Astrocyte of the cerebellum (primary cell): ENCODE measurements around the gene COL17A1.

Experiments
- DNase-seq: peaks from one replicate; pipeline ENCODE4 v3.0.0-alpha.2; 2011; ENCODE audit warnings: low read depth
- H3K4me3 ChIP-seq: 2 replicates; pipeline ENCODE4 v1.5.1; 2011; ENCODE audit warnings: mild to moderate bottlenecking, low read depth, low read length, moderate library complexity
- CTCF ChIP-seq: IDR thresholded peaks from 2 replicates; pipeline ENCODE4 v1.5.1; 2012; ENCODE audit warnings: low read length, low read depth, moderate library complexity, mild to moderate bottlenecking; ENCODE audit errors: missing control alignments
- in situ Hi-C: cut with HindIII; loops from 2 replicates; pipeline ENCODE4 v1.10.0; 2017; ENCODE audit warnings: low sequenced_read_pairs

COL17A1 gene

DNA sequence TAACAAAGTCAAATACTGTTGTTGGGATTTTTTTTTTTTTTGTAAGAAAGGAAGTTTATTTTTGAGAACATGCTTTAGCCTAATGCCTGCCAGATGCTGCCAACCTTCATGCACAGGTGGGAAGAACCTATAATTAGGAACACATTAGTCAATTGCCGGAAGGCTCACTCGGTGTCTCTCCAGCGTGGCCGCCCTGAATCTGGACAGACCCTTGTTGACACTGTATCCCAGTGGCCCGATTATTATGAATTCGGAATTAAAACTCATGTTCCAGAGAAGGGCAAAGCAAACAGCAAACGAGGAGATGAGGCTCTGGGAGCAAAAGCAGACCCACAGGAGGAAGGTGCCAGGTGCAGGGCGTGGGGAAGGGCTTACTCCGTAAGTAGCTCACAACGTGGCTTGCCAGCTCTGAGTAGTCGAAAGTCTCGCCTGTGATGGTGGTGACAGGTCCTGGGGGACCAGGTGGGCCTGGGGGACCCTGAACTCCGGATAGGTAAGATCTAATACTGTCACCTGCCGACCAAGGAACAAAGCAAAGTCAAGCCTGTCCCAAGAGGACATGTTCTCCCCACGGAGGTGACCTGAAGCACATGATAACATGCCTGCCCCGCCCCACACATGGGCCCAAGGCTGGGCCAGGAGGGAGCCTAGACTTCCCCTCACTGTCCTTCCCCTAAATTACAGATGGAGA, 48.3 kb downstream of the COL17A1 start:
- TF ChIP-seq CTCF, result no peak
- H3K4me3 ChIP-seq, result no peak overlapping the region
- in situ Hi-C loops, result no loop called here
- no peak for DNase-seq

GRCh38 chr10:104036518-104037260, 49.0 kb downstream of the COL17A1 start:
- in situ Hi-C loops, result no loop called here
- TF ChIP-seq CTCF, result no peak
- H3K4me3 ChIP-seq, result no peak overlapping the region
- DNase-seq, result no peak

- no peak for DNase-seq
- in situ Hi-C loops, result no loop called here
- TF ChIP-seq CTCF, result no peak
- H3K4me3 ChIP-seq, result no peak overlapping the region
Observed at GRCh38 chr10:104036069-104036384, 49.7 kb downstream of the COL17A1 start.

- TF ChIP-seq CTCF, result no peak
- in situ Hi-C loops, result no loop called here
- no peak for DNase-seq
- H3K4me3 ChIP-seq, result no peak overlapping the region
Observed at GRCh38 chr10:104035194-104036068, 50.2 kb downstream of the COL17A1 start.

DNA sequence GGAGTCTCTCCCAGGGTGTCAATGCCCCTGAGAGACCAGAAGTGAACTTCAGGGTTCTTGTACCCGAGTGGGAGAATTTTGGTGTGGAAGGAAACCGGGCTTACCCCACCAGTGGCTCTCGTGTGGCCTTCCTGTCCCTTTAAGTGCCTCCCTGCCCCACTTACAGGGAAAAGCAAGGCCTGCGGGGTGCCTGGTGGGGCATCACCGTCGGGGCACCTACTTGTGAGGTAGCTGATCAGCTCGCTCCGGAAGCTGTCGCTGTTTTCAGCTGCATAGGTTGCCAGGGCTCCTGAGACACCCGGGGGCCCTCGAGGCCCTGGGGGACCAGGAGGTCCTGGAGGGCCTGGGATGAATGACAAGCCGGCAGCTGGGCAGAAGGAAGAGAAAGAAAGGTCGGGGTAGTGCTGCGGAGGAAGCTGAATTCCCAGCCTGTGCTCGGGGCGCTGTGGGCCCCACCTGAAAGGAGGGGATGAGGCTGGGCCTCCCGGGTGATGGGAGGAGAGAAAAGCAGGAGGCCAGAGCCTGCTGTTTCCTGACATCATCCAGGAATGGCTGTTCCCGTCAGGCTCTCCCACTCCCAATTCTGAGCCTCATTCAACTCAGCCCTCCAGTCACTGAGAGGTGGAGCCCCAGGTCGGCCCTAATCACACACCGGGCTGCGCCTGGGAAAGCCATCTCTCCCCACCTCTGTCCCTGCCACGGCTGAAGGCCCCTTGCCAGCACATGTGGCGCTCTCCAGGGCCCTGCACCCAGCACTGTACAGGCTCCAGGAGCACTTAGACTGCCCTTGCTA, 51.1 kb downstream of the COL17A1 start:
- in situ Hi-C loops, result no loop called here
- H3K4me3 ChIP-seq, result no peak overlapping the region
- no peak for DNase-seq
- no peak for TF ChIP-seq CTCF

DNA sequence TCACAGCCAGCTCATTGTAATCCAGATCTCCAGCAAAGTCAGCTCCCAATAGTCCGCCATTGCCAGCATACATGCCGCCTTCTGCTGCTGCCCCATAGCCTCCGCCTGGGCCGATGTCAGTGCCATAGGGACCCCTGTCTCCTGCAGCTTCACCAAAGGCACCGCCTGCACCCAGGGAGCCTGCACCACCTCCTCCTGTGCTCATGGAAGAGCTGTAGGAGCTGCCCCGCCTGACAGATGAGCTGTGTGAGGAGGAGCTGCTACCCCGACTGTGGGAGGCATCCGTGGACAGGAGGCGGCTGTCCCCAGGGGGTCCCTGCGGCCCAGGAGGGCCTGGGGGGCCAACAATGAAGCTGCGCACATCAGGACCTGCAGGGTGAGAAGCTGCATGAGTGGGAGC, 51.7 kb downstream of the COL17A1 start:
- TF ChIP-seq CTCF, result no peak
- no peak for DNase-seq
- in situ Hi-C loops, result no loop called here
- no peak overlapping the region for H3K4me3 ChIP-seq
